ENCODE results near the gene GNG8.

GNG8 gene

DNA sequence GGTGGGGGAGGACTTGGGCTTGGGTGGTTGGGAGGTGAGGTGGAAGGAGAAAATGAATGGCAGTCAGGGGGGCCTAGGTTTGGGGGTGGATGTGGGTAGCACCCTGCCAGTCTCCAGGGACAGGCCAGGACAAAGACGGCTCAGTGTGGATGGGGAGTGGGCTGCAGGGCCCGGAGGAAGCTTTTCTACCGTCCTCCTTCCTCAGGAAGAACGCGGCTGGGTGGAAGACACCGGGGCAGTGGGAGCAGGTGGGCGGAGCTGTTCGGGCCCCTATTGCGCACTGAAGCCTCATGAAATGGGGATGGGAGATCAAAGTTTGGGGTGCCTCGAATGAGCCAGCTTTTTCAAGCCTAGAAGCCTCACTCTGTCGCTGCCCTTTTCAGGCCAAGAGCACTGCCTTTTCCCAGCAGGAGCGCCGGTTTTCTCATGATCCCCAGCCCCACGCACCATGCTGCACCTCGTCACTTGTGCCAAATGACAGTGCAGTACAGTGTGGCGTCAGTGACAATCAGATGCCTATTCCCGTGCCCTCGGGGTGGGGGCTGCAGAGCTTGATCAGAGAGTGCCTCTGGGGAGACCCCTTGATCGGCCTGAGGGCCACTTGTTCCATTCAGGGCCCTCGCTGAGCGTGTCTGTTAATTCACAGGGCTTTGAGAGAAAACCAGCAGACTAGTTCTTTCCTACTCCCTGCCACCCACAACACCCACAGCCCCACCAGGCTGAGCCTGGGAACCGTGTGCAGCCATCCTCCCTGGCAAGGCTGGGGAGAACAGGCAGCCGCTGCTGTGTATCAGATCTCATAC, 33.4 kb downstream of the GNG8 start:
- H3K9me3 ChIP-seq, result no peaks in the 10 kb centered on the region
- H3K27ac ChIP-seq, result peak overlapping the region; percentile 43
- peaks cover 3% of the 10 kb centered on the region for H3K27me3 ChIP-seq
- H3K36me3 ChIP-seq, result peaks cover 28% of the 10 kb centered on the region
- TF ChIP-seq, protein P1, sequence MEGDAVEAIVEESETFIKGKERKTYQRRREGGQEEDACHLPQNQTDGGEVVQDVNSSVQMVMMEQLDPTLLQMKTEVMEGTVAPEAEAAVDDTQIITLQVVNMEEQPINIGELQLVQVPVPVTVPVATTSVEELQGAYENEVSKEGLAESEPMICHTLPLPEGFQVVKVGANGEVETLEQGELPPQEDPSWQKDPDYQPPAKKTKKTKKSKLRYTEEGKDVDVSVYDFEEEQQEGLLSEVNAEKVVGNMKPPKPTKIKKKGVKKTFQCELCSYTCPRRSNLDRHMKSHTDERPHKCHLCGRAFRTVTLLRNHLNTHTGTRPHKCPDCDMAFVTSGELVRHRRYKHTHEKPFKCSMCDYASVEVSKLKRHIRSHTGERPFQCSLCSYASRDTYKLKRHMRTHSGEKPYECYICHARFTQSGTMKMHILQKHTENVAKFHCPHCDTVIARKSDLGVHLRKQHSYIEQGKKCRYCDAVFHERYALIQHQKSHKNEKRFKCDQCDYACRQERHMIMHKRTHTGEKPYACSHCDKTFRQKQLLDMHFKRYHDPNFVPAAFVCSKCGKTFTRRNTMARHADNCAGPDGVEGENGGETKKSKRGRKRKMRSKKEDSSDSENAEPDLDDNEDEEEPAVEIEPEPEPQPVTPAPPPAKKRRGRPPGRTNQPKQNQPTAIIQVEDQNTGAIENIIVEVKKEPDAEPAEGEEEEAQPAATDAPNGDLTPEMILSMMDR (IDR thresholded peaks at IDR 0.05), result no peak
- H3K4me3 ChIP-seq (ENCODE audit: low read depth in 1 of 2, low read length in 1 of 2), result peak overlapping the region; percentile 98 to 100
- H3K4me1 ChIP-seq (ENCODE audit: control insufficient read depth in 1 of 2, insufficient read depth in 1 of 2, low read depth in 1 of 2, low read length in 1 of 2), result peaks cover 29 to 30% of the 10 kb centered on the region in 2 experiments

DNA sequence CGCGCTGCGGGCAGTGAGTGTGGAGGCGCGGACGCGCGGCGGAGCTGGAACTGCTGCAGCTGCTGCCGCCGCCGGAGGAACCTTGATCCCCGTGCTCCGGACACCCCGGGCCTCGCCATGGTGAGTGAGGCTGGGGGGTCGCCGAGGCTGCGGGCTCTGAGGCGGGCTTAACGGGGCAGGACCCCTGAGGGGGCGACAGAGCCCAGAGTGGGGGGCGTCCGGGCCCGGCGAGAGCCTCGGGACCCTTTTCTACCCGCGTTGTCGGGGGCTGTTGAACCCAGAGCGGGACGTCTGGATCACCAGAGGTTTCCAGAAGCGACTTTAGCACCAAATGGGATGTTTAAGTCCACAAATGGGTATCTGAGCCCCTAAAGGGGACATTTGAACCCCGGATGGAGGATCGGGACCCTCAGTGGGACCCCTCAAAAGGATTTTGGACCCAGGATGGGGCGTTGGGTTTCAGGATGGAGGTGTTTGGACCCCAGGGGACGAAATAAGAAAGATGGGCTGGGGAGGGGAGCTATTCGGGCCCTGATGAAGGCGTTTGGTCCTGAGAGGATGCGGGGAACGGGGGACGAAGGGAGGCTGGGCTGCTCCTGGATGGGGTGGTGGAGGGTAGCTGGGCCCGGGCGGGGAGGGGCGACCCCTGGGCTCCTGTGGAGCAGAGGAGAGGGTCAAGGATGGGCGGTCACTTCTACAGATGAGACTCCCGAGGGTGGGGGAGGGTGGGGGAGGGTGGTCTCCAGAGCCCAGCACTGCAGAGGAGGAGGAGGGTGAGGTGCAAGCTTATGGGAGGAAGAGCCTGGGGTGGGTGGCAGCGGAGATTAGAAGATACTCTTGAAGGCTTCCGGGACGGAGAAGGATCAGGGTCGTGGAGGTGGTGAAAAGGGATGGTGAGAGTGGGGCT, 34.4 kb downstream of the GNG8 start, which contains the start of gene CALM3:
CALM3 (plus strand) TSS at position 13 of the 907 bp plus-strand sequence; CDS start at position 118, 105 bp downstream.
- H3K4me1 ChIP-seq (ENCODE audit: control insufficient read depth in 1 of 2, insufficient read depth in 1 of 2, low read depth in 1 of 2, low read length in 1 of 2), result peaks cover 29 to 30% of the 10 kb centered on the region in 2 experiments
- H3K27me3 ChIP-seq, result peaks cover 3% of the 10 kb centered on the region
- TF ChIP-seq, protein P1 (IDR thresholded peaks at IDR 0.05), result no peak
- peak within 1 kb of the TSS; percentile 98 to 100 for H3K4me3 ChIP-seq (ENCODE audit: low read depth in 1 of 2, low read length in 1 of 2)
- H3K36me3 ChIP-seq, result peaks cover 18% of the 10 kb centered on the region
- no peaks in the 10 kb centered on the region for H3K9me3 ChIP-seq
- peak within 1 kb of the TSS; percentile 100 for H3K27ac ChIP-seq

DNA sequence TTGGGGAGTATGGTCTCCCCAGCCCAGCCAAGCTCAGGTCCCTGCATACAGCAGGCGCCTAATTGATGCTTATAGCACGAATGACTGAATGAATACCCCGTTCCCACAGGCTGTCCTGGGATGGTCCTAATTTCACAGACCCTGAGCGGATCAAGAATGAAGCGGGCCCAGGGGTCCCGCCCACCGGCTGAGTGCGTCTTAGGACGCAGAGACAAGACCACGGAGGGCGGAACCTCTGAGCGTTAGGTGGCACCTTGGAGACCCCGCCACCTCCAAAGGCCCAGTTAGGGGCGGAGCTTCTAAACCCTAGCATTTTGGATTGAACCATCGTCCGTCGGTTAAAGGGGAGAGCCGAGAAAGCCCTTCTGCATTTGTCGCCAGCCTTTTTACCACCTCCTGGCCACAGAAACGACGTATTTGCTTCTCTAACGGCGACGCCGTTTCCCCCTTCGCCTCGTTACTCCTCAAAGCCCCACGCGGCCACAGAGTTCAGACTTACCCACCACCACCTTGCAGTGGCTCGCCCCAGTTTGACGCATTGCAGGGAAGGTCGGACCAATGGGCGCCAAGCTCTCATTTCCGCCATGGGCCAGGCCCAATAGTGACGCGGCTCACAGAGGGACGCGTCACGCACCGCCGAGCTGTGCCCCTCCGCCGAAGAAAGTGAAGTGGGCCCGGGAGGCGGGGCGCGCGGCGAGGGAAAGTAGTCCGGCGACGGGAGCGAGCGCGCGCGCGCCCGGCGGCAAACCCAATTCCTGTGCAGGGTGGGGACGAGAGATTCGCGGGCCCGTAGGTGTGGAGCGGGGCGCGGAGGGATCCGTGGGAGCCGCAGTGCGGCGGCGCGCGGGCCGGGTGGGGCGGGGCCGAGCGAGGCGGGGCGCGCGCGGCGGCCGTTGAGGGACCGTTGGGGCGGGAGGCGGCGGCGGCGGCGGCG, 35.4 kb downstream of the GNG8 start:
- Histone ChIP-seq H3K4me3 (ENCODE audit: low read depth in 1 of 2, low read length in 1 of 2) (peak overlapping the region; percentile 98 to 100), H3K36me3 (peaks cover 9% of the 10 kb centered on the region), H3K4me1 (ENCODE audit: control insufficient read depth in 1 of 2, insufficient read depth in 1 of 2, low read depth in 1 of 2, low read length in 1 of 2) (peaks cover 26 to 29% of the 10 kb centered on the region in 2 experiments), H3K27me3 (peaks cover 3% of the 10 kb centered on the region), H3K9me3 (no peaks in the 10 kb centered on the region), H3K27ac (peak overlapping the region; percentile 100)
- TF ChIP-seq, protein P1 (IDR thresholded peaks at IDR 0.05), result peak; percentile 16

DNA sequence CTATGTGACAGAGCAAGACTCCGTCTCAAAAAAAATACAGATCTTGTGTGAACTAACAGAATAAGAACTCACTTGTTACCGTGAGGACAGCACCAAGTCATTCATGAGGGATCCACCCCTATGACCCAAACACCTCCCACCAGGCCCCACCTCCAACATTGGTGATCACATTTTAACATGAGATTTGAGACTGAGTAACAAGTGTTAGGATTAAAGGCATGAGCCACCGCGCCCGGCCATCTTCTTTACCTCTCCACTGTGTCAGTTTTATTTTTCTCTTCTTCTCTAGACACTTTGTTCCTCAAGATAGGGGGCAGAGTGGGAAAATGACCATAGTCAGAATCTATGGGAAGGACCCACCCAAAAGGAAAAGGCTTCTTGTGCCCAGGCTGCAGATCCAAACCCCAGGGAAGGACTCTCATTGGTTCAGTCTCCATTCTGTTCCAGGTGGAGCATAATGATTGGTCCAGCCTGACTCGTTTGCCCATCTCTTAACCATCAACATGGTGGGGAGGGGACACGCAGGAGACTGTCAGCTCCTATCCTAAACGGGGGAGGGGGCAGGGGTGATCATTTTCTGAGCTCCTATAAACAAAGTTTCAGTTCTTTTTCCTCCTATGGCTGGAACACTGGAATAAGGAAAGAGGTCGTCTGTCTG, 36.2 kb downstream of the GNG8 start:
- Histone ChIP-seq H3K4me3 (ENCODE audit: low read depth in 1 of 2, low read length in 1 of 2) (peak overlapping the region; percentile 98 to 100), H3K4me1 (ENCODE audit: control insufficient read depth in 1 of 2, insufficient read depth in 1 of 2, low read depth in 1 of 2, low read length in 1 of 2) (peaks cover 26 to 29% of the 10 kb centered on the region in 2 experiments), H3K36me3 (peaks cover 1% of the 10 kb centered on the region), H3K27me3 (peaks cover 3% of the 10 kb centered on the region), H3K27ac (peak overlapping the region; percentile 100), H3K9me3 (no peaks in the 10 kb centered on the region)
- TF ChIP-seq, protein P1 (IDR thresholded peaks at IDR 0.05), result no peak
